Middle frontal gyrus (tissue), 1 donor: ENCODE measurements around the gene EIF1B.

Source experiments
- DNase-seq: peaks from one replicate; pipeline ENCODE4 v3.0.0-alpha.2; 2015; ENCODE audit warnings: low spot score; ENCODE audit errors: extremely low spot score

Gene EIF1B

DNA sequence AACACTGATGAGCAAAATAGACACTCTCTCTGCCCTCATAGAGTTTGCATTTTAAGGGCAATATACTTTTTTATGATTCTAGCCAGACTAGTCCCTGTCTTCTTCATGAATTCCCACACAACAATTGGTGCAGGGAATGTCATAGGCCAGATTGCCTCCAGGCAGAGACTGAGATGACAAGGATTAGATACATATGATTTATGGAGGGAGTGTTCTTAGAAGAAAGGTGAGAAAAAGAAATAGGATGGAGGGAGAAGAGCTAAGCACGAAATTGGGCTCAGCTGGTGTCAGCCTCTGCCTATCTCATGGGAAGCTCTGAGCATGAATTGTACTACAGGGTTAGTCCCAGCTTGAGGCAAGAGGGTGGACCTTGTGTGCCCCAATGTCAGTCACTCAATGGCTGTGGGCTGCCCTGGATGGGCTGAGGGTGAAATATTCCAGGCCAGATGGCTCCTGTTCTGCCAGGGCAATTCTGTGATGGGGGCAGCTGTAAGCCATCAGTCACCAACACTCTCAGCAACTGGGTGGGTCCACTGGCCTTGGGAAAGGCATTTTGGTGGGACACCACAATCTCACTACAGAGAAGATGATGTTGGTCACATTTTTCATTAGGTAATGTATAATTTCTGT, 31.1 kb downstream of the EIF1B start:
- no peak for DNase-seq

DNA sequence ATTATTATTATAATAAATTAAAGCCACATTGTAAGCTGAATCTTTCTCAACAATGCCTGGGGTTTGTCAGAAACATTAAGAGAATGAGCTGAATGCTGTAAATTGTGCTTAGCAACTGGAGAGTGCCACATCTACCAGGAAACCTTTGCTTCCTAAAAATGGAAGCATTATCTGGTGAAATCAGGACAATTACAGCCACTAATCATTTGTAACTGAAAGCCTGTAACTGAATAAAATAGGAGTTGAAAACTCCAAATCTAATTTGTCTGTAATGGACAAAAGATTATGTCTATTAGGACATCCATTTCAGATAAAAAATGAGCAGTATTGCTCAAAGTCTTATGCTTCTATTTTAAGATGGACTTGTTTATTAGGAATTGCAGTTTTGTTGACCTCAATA, 32.2 kb downstream of the EIF1B start:
- no peak for DNase-seq

DNA sequence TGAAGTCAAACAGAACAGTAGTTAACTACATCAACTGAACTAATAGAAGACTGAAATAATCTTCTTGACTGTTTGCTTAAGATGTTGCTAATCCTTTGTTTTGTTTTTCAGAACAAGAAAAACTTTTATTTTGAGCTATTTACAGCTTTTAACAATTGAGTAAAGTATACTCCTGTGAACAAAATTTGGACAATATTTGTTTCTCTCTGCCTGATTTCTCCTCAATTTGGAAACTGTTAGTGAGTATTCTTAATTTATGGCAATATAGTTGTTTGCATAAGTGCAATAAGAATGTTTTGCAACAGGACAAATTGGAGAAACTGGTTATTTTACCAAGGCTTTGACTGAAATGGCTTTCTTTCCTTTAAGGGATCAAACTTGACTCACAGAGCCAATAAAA, 41.0 kb downstream of the EIF1B start:
- DNase-seq, result no peak

DNA sequence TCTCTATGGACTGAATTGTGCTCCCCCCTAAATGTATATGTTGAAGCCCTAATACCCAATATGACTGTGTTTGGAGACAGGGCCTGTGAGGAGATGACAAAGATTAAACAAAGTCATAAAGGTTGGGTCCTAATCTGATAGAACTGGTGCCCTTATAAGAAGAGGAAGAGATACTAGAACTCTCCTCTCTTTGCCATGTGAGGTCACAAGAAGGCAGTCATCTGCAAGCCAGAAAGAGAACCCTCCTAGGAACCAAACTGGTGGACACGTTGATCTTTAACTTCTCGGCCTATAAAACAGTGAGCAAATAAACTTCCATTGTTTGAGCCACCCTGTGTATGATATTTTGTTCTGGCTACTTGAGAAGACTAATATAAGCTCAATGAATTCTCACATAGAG, 45.9 kb downstream of the EIF1B start:
- no peak for DNase-seq

DNA sequence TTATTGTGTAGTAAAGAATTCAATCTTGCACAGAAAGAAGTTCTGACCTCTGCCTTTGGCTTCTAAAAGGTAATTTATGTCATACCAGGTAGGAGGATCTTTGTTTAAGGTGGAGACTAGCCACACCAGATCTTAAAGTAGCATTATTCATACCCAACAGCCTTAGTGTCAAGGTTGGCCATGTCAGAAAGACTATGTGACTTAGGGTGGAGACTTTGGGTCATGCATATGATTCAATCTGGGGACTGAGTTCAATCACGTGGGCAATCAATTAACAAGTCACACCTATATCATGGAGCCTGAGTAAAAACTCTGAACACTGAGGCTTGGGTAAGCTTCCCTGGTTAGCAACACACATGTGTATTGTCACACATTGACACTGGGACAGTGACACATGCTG, 48.9 kb downstream of the EIF1B start:
- DNase-seq, result no peak
